Vagina (tissue), 2 donors: Measurements from ENCODE around the gene EML1.

Experiments used
- CTCF ChIP-seq, 3 experiments: fragments of 450-650 bp in 2 of 3; fragments of 200-600 bp in 1 of 3; sonication (generic) in 1 of 3; IDR thresholded peaks; one replicate each; pipeline ENCODE4 v1.5.1; 2017 to 2019; ENCODE audit warnings: antibody characterized with exemption in 3 of 3, mild to moderate bottlenecking in 2 of 3, moderate library complexity in 2 of 3
- POLR2A ChIP-seq, 2 donors: fragments of 450-650 bp; IDR thresholded peaks; one replicate each; pipeline ENCODE4 v1.6.1; 2017; ENCODE audit warnings: antibody characterized with exemption in 2 of 2, mild to moderate bottlenecking in 2 of 2, moderate library complexity in 2 of 2

- TF ChIP-seq POLR2A (IDR thresholded peaks at IDR 0.05) (no peak), CTCF (IDR thresholded peaks at IDR 0.05) (no peak)
These were observed 4.5 kb upstream of the EML1 start for GRCh38 chr14:99788713-99789112.
